Calu3 (cell line): ENCODE measurements around the gene EMC8. TPM values are rescaled to one million over a fixed set of nuclear protein-coding genes. Genes with fewer than 3 reads are reported as not detected.

Experiments used
- BruUV-seq: library from RNA; stranded (reverse); fragments of 400-500 nt; replicated peaks from 2 replicates; lab custom pipeline; 2021; lab: Mats Ljungman, UMichigan
- CTCF ChIA-PET: fragments of 300-600 bp; sonication (Branson Sonifier 250); formaldehyde crosslinking; loops from one replicate; lab custom pipeline; 2022; ENCODE audit warnings: antibody characterized with exemption; lab: Charles Lee
- DNase-seq: peaks from one replicate; pipeline ENCODE4 v3.0.0; 2022
- H3K27ac Mint-ChIP-seq: one replicate; pipeline ENCODE4 v1.8.0; 2022; ENCODE audit warnings: mixed read lengths; ENCODE audit not compliant: unreplicated experiment
- H3K27me3 Mint-ChIP-seq: one replicate; pipeline ENCODE4 v1.8.0; 2022; ENCODE audit warnings: mixed read lengths; ENCODE audit not compliant: unreplicated experiment
- H3K36me3 Mint-ChIP-seq: one replicate; pipeline ENCODE4 v1.8.0; 2022; ENCODE audit warnings: mild to moderate bottlenecking, moderate library complexity, mixed read lengths; ENCODE audit not compliant: insufficient read depth, unreplicated experiment
- H3K4me1 Mint-ChIP-seq: one replicate; pipeline ENCODE4 v1.8.0; 2022; ENCODE audit warnings: mild to moderate bottlenecking, low read depth, mixed read lengths; ENCODE audit not compliant: unreplicated experiment
- H3K4me3 Mint-ChIP-seq: one replicate; pipeline ENCODE4 v1.8.0; 2022; ENCODE audit warnings: mild to moderate bottlenecking, low read depth, moderate library complexity, mixed read lengths; ENCODE audit not compliant: unreplicated experiment
- H3K9me3 Mint-ChIP-seq: one replicate; pipeline ENCODE4 v1.8.0; 2022; ENCODE audit warnings: low read depth, mixed read lengths; ENCODE audit not compliant: unreplicated experiment
- CTCF ChIP-seq: fragments of 200-600 bp; IDR thresholded peaks from one replicate; pipeline ENCODE4 v1.8.0; 2022; ENCODE audit warnings: antibody characterized with exemption; ENCODE audit not compliant: unreplicated experiment
- intact Hi-C: fragments of 100-400 bp; cut with micrococcal nuclease; formaldehyde crosslinking; loops from one replicate; pipeline ENCODE4 v1.10.0; 2022; ENCODE audit not compliant: unreplicated experiment
- total RNA-seq: library from RNA; stranded (reverse); gene quantifications from 2 replicates; pipeline ENCODE4 v1.2.3, GENCODE V29; 2022

Gene EMC8
- total RNA-seq, 1 experiment from 2014 or later: 62.7 TPM

GRCh38 chr16:85830821-85831220 lies 31.5 kb upstream of the EMC8 start:
- Mint-ChIP-seq H3K9me3 (peaks cover 4% of the 10 kb centered on the region), H3K27ac (no peak overlapping the region), H3K4me3 (no peak overlapping the region), H3K36me3 (no peaks in the 10 kb centered on the region), H3K27me3 (peaks cover 89% of the 10 kb centered on the region), H3K4me1 (no peaks in the 10 kb centered on the region)
- DNase-seq: no peak
- intact Hi-C loops: no loop called here
- CTCF ChIA-PET: no interaction called here
- TF ChIP-seq CTCF: no peak
- BruUV-seq: no TSS peak

- CTCF ChIA-PET: no interaction called here
Observed at GRCh38 chr16:85829751-85830445, 30.6 kb upstream of the EMC8 start.

GRCh38 chr16:85829171-85829719 lies 29.9 kb upstream of the EMC8 start:
- CTCF ChIA-PET: no interaction called here
- Mint-ChIP-seq H3K9me3 (peaks cover 4% of the 10 kb centered on the region), H3K27me3 (peaks cover 74% of the 10 kb centered on the region), H3K36me3 (no peaks in the 10 kb centered on the region), H3K4me1 (no peaks in the 10 kb centered on the region), H3K4me3 (no peak overlapping the region), H3K27ac (no peak overlapping the region)
- no TSS peak for BruUV-seq
- intact Hi-C loops: no loop called here
- DNase-seq: no peak
- no peak for TF ChIP-seq CTCF

More at GRCh38 chr16:85829751-85830445, 30.6 kb upstream of the EMC8 start:
- intact Hi-C loops: no loop called here
- Mint-ChIP-seq H3K36me3 (no peaks in the 10 kb centered on the region), H3K27ac (no peak overlapping the region), H3K27me3 (peaks cover 80% of the 10 kb centered on the region), H3K9me3 (peaks cover 4% of the 10 kb centered on the region), H3K4me3 (no peak overlapping the region), H3K4me1 (no peaks in the 10 kb centered on the region)
- no TSS peak for BruUV-seq
- TF ChIP-seq CTCF: no peak
- no peak for DNase-seq

GRCh38 chr16:85828166-85828565 lies 28.8 kb upstream of the EMC8 start:
- H3K4me1 Mint-ChIP-seq: no peaks in the 10 kb centered on the region
- TF ChIP-seq CTCF: no peak
- peaks cover 63% of the 10 kb centered on the region for H3K27me3 Mint-ChIP-seq
- no TSS peak for BruUV-seq
- intact Hi-C loops: no loop called here
- CTCF ChIA-PET: no interaction called here
- no peaks in the 10 kb centered on the region for H3K36me3 Mint-ChIP-seq
- no peak overlapping the region for H3K27ac Mint-ChIP-seq
- DNase-seq: no peak
- H3K9me3 Mint-ChIP-seq: no peaks in the 10 kb centered on the region
- H3K4me3 Mint-ChIP-seq: no peak overlapping the region
